ENCODE results near the gene NRXN2.
"Not testable (repeated sequence)": the region's sequence is repeated elsewhere in the genome, so short reads cannot be mapped to it uniquely, and the experiment has no call there.

NRXN2 gene

GRCh38 chr11:64564419-64564818 lies 158.6 kb downstream of the NRXN2 start:
- DNase-seq (ENCODE audit: low read depth): no peak

GRCh38 chr11:64563966-64564365 lies 159.0 kb downstream of the NRXN2 start:
- DNase-seq (ENCODE audit: low read depth): no peak

- DNase-seq (ENCODE audit: low read depth): no peak
These were observed 160.2 kb downstream of the NRXN2 start for GRCh38 chr11:64562723-64563351.

DNA sequence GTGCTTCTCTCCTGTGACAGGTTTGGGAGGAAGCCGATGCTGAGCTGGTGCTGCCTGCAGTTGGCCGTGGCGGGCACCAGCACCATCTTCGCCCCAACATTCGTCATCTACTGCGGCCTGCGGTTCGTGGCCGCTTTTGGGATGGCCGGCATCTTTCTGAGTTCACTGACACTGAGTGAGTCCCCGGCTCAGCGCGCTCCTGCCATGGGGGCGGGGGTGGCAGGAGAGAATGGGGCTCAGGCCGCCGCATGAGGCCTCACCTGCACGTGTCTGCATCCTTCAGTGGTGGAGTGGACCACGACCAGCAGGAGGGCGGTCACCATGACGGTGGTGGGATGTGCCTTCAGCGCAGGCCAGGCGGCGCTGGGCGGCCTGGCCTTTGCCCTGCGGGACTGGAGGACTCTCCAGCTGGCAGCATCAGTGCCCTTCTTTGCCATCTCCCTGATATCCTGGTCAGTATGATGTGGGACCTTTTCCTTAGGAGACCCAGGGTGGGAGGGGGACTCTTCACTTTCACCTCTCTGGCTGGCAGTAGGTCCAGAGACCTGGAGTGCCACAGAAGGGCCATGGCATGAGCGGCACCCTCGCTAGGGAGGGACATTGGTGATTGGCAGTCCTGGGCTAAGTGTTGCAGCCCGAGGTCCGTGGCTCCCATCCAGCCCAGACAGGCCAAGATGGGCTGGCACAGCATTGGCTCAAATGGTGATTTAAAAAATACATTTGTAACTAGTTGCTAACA lies 160.8 kb downstream of the NRXN2 start:
- DNase-seq (ENCODE audit: low read depth): no peak

GRCh38 chr11:64561429-64561828 lies 161.6 kb downstream of the NRXN2 start:
- DNase-seq (ENCODE audit: low read depth): not testable (repeated sequence)

DNA sequence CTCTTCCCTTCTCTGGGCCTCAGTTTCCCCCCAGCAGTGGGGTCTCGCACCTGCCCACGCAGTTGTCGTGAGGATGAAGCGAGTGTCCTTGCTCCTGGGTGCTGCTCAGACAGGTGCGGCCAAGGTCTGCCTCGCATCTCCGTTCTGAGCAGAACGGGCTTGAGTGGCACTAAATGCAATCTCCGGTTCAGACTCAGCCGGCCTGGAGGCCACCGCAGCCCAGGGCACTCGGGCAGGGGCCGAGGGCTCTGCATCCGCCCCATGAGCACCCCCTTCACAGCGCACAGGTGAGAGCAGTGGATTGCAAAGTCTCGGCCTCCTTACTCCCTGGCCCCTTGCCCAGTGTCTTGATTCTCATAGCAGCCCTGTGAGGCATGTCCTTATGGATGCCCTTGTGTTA lies 162.1 kb downstream of the NRXN2 start:
- no peak for DNase-seq (ENCODE audit: low read depth)

GRCh38 chr11:64560139-64560771 lies 162.7 kb downstream of the NRXN2 start:
- DNase-seq (ENCODE audit: low read depth): no peak

GRCh38 chr11:64559351-64560138 lies 163.5 kb downstream of the NRXN2 start:
- no peak for DNase-seq (ENCODE audit: low read depth)

GRCh38 chr11:64558869-64559268 lies 164.1 kb downstream of the NRXN2 start:
- DNase-seq (ENCODE audit: low read depth): no peak

DNA sequence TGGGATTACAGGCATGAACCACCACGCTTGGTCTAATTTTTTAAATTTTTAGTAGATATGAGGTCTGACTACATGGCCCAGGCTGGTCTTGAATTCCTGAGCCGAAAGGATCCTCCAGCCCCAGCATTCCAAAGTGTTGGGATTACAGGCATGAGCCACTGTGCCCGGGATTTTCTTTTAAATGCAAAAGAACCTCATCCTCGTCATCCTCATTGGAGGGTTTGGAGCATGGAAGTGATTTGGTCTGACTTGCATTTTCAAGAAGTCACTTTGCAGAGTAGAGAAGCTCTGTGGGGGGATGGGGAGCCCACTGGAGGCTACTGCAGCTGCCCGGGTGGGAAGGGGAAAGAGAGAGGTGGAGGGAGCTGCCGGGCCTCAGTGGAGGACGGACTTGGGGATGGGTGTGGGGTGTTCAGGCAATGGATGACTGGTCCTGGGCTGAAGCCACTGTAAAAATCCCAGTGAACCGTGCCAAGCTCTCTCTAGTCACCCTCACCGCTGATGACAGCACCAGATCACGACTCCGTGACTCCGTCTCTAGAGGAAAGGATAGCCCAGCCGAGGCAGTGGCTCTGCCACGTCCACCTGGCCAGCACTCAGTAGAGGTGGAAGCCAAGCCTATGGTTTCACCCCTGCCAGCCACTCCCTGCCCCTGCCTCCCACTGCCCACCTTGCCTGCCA lies 164.8 kb downstream of the NRXN2 start:
- no peak for DNase-seq (ENCODE audit: low read depth)

DNA sequence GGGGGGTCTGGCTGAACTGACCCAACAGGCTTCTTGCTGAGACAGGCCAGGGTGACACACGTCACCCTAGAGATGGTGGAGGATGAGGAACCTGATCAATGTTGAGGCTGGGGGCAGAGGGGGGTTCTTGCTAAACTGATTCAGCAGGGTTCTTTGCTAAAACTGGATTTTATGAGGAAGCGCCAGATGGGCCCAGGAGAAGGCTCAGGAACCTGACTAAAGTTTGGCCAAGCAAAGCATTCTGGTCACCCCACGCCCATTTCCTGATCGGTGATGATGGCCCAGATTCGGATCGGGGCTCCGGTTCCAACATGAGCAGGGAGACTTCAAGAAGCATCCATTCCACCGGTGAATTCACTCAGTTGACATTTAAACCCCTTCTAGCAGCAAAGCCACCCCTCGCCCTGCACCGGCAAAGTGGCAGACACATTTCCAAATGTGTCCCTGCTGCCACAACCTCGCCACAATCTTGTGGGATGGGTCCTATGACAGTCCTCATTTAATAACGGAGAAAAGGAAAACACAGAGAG lies 166.2 kb downstream of the NRXN2 start:
- no peak for DNase-seq (ENCODE audit: low read depth)

All from stimulated activated CD8-positive, alpha-beta memory T cell treated with anti-CD3 and anti-CD28 coated beads, Interleukin-7, amount 100 ng/mL, for 24 hours (primary cell).